Astrocyte of the cerebellum (primary cell): ENCODE data around the gene NPPC.
"Not testable (repeated sequence)": the region's sequence is repeated elsewhere in the genome, so short reads cannot be mapped to it uniquely, and the experiment has no call there.

Source experiments
- DNase-seq: peaks from one replicate; pipeline ENCODE4 v3.0.0-alpha.2; 2011; ENCODE audit warnings: low read depth
- H3K4me3 ChIP-seq: 2 replicates; pipeline ENCODE4 v1.5.1; 2011; ENCODE audit warnings: mild to moderate bottlenecking, low read depth, low read length, moderate library complexity
- CTCF ChIP-seq: IDR thresholded peaks from 2 replicates; pipeline ENCODE4 v1.5.1; 2012; ENCODE audit warnings: low read length, low read depth, moderate library complexity, mild to moderate bottlenecking; ENCODE audit errors: missing control alignments
- in situ Hi-C: cut with HindIII; loops from 2 replicates; pipeline ENCODE4 v1.10.0; 2017; ENCODE audit warnings: low sequenced_read_pairs

Gene NPPC

DNA sequence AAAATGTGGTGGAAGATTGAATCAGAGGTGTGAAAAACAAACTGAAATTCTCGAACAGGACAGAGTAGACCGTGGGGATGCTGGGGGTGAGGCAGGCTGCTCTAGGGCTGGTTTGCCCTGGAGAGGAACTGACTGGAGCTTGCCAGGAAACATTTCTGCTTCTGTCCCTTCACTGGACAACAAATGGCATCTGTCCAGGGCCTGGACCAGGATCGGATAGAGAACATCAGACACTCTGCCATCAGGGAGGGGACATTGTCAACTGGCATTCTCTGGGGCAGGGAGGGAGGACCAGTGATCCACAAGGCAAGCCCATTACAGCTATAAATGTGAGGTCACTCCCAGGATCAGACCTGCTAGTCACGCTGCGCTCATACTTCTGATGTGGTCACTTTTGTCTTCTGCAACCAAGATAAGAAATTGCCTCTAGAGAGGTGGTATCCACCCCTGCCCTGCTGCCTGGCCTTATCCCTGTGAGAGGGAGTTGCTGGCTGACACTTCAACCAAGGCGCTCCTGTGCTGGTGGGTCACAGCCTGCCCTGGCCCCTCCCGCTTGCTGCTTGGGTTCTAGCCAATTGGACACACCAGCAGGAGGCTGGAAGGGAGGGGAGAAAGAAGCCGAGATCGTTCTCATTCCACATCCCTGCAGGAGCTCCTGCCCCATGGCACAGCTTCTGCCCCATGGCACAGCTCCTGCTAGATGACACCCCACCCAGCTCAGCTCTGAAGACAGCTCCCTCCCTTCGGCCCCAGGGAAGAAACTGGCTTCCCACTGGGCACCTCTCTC is 8.7 kb downstream of the NPPC start:
- TF ChIP-seq CTCF: no peak
- H3K4me3 ChIP-seq: no peak overlapping the region
- DNase-seq: no peak
- in situ Hi-C loops: loop anchor here (10.0 kb wide), 1 partner anchor 517 kb away; no protein-coding TSS in a partner anchor

DNA sequence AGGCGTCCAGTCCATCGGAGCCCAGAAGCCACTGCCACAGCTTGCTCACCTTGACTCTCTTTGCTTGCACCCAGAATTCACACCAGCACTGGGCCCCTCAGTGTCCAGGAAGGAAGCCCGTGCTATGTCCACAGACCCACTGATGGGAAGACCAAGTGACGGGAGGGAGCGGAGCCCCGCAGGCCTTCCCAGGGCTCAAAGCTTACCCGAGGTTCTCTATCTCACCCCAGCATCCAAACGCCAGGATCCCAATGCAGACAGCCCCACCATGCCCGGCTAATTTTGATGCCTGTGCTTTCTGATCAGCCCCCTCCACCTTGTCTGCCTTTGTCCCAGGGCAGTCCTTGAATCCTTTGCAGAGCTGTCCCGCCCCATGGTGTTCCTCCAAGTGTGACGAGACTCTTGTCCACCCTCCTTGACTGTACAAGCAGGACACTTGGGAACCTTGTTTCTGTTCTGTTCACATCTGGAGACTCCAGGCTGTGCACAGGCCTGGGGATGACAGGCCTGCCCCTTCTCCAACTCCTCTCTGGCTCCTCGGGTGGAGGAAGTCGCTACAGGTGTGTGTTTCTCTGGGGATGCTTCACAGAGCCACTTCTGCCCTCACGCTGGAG is 12.0 kb downstream of the NPPC start:
- DNase-seq: no peak

GRCh38 chr2:231911381-231911780 is 14.8 kb downstream of the NPPC start:
- TF ChIP-seq CTCF: no peak
- in situ Hi-C loops: loop anchor here (10.0 kb wide), 1 partner anchor 523 kb away; no protein-coding TSS in a partner anchor
- no peak for DNase-seq
- H3K4me3 ChIP-seq: no peak overlapping the region

More for the DNA sequence above, 12.0 kb downstream of the NPPC start:
- in situ Hi-C loops: loop anchor here (10.0 kb wide), 1 partner anchor 521 kb away; no protein-coding TSS in a partner anchor
- TF ChIP-seq CTCF: no peak
- H3K4me3 ChIP-seq: no peak overlapping the region

- DNase-seq: no peak
- in situ Hi-C loops: loop anchor here (10.0 kb wide), 1 partner anchor 524 kb away; no protein-coding TSS in a partner anchor
- H3K4me3 ChIP-seq: no peak overlapping the region
- no peak for TF ChIP-seq CTCF
These were observed 15.4 kb downstream of the NPPC start for GRCh38 chr2:231910771-231911170.

GRCh38 chr2:231910161-231910560 is 16.0 kb downstream of the NPPC start:
- not testable (repeated sequence) for H3K4me3 ChIP-seq, DNase-seq
- in situ Hi-C loops: loop anchor here (10.0 kb wide), 1 partner anchor 525 kb away; no protein-coding TSS in a partner anchor

GRCh38 chr2:231909631-231910030 is 16.6 kb downstream of the NPPC start:
- no peak for TF ChIP-seq CTCF
- in situ Hi-C loops: loop anchor here (10.0 kb wide), 1 partner anchor 525 kb away; no protein-coding TSS in a partner anchor
- no peak overlapping the region for H3K4me3 ChIP-seq
- no peak for DNase-seq

- DNase-seq: no peak
- no peak for TF ChIP-seq CTCF
- no peak overlapping the region for H3K4me3 ChIP-seq
- in situ Hi-C loops: no loop called here
These were observed 17.6 kb downstream of the NPPC start for GRCh38 chr2:231908584-231908983.
